ENCODE measurements around the gene MAPKAP1. TPM values are rescaled to one million over a fixed set of nuclear protein-coding genes. Genes with fewer than 3 reads are reported as not detected.
A peak's percentile ranks its signal among the peaks of the same experiment; 100 is the strongest.

The MAPKAP1 gene
- total RNA-seq, 2 donors from 2014 or later, result 83.7 to 91.8 TPM

DNA sequence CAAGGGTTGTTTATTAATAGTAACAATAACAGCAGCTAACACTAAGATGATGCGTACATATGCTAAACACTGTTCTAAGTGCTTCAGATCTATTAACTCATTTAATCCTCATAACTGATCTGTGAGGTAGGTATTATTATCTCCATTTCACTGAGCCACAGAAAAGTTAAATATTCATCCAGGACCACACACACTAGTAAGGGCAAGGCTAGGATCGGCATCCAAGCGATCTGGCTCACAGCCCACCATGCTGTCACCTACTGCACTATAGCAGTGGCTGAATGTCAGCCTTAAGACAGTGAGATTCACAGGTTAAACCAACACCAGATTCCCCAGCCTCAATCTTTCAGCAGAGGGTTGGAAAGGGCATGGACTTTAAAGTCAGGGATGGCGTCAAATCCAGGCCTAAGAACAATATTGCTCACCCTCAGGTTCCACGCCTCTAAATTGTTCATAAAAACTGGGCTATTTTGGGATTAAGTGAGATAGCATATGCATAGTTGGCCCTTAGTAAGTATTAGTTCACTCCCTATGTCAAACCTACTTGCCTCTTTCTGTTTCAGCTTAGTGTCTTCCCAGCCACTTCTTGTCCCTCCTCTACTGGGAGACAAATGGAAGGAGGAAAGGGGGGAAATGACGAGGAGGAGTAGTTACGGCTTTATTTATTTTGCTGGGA lies 150.8 kb downstream of the MAPKAP1 start:
- Histone ChIP-seq H3K4me3 (no peak overlapping the region), H3K36me3 (replicated peaks in 1 of 2; ENCODE audit: insufficient read depth in 1 of 2, low read depth in 2 of 2) (no peaks in the 10 kb centered on the region), H3K27ac (no peak overlapping the region), H3K4me1 (no peaks in the 10 kb centered on the region), H3K9me3 (no peaks in the 10 kb centered on the region), H3K27me3 (no peaks in the 10 kb centered on the region)
- ATAC-seq (no peak), DNase-seq (no peak)
- intact Hi-C loops (cut with DNase I), result no loop called here
- TF ChIP-seq, protein P1, sequence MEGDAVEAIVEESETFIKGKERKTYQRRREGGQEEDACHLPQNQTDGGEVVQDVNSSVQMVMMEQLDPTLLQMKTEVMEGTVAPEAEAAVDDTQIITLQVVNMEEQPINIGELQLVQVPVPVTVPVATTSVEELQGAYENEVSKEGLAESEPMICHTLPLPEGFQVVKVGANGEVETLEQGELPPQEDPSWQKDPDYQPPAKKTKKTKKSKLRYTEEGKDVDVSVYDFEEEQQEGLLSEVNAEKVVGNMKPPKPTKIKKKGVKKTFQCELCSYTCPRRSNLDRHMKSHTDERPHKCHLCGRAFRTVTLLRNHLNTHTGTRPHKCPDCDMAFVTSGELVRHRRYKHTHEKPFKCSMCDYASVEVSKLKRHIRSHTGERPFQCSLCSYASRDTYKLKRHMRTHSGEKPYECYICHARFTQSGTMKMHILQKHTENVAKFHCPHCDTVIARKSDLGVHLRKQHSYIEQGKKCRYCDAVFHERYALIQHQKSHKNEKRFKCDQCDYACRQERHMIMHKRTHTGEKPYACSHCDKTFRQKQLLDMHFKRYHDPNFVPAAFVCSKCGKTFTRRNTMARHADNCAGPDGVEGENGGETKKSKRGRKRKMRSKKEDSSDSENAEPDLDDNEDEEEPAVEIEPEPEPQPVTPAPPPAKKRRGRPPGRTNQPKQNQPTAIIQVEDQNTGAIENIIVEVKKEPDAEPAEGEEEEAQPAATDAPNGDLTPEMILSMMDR (IDR thresholded peaks at IDR 0.05), result no peak
- TF ChIP-seq POLR2A (IDR thresholded peaks at IDR 0.05), result no peak
- 78 to 83% methylated on average over 7 of the region's 7 CpGs for WGBS, 2 donors

DNA sequence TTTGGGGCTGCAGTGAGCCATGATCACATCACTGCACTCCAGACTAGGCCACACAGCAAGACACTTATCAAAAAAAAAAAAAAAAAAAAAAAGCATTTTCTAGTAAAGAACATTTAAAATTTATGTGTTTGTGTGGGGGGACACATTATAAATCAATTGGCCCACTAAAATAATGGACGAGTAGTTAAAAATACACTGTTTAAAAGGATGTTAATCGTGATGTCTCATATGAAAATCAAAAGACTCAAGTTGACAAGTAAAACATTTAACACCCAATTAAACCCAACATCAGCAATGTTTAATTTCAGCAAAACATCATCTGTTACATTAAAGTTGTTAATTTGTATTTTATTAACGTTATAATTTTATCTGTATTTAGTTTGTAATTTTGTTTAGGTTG lies 152.3 kb downstream of the MAPKAP1 start:
- intact Hi-C loops (cut with DNase I), result no loop called here
- H3K27ac ChIP-seq, result no peak overlapping the region
- no peak for DNase-seq

DNA sequence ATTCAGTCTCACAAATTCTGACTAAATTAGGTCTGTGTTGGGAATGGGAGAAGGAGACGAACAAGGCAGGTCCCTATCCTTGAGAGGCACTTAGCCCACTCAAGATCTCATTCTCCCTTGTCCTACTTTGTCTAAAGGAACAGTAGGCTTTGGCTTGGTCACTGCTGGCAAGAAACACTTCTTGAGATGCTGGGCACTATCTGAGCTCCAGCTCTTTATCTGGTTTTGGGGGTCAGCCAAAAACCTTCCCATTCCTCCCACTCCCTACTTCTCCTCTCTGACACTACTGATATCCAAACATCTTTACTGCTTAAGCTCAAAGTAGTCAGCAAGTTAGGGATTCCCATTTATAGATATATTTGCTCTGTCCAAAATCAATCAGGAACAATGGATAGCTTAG lies 155.2 kb downstream of the MAPKAP1 start:
- intact Hi-C loops (cut with DNase I), result no loop called here
- ATAC-seq (no peak), DNase-seq (no peak)
- TF ChIP-seq, protein P1 (IDR thresholded peaks at IDR 0.05), result no peak
- no peak for TF ChIP-seq POLR2A (IDR thresholded peaks at IDR 0.05)
- no peak overlapping the region for H3K4me3 ChIP-seq
- no peaks in the 10 kb centered on the region for H3K27me3 ChIP-seq
- no peaks in the 10 kb centered on the region for H3K36me3 ChIP-seq (replicated peaks in 1 of 2; ENCODE audit: insufficient read depth in 1 of 2, low read depth in 2 of 2)
- H3K9me3 ChIP-seq, result no peaks in the 10 kb centered on the region
- H3K4me1 ChIP-seq, result peaks cover 26% of the 10 kb centered on the region
- H3K27ac ChIP-seq, result no peak overlapping the region
- WGBS, 2 donors, result 100% methylated on average over 1 of the region's 1 CpG

More for the DNA sequence above, 152.3 kb downstream of the MAPKAP1 start:
- no peaks in the 10 kb centered on the region for H3K36me3 ChIP-seq (replicated peaks in 1 of 2; ENCODE audit: insufficient read depth in 1 of 2, low read depth in 2 of 2)
- TF ChIP-seq, protein P1 (IDR thresholded peaks at IDR 0.05), result no peak
- no peak for TF ChIP-seq POLR2A (IDR thresholded peaks at IDR 0.05)
- no peak overlapping the region for H3K4me3 ChIP-seq
- peaks cover 12% of the 10 kb centered on the region for H3K4me1 ChIP-seq
- H3K9me3 ChIP-seq, result no peaks in the 10 kb centered on the region
- H3K27me3 ChIP-seq, result no peaks in the 10 kb centered on the region
- ATAC-seq, result no peak
- 77 to 87% methylated on average over 3 of the region's 3 CpGs for WGBS, 2 donors

DNA sequence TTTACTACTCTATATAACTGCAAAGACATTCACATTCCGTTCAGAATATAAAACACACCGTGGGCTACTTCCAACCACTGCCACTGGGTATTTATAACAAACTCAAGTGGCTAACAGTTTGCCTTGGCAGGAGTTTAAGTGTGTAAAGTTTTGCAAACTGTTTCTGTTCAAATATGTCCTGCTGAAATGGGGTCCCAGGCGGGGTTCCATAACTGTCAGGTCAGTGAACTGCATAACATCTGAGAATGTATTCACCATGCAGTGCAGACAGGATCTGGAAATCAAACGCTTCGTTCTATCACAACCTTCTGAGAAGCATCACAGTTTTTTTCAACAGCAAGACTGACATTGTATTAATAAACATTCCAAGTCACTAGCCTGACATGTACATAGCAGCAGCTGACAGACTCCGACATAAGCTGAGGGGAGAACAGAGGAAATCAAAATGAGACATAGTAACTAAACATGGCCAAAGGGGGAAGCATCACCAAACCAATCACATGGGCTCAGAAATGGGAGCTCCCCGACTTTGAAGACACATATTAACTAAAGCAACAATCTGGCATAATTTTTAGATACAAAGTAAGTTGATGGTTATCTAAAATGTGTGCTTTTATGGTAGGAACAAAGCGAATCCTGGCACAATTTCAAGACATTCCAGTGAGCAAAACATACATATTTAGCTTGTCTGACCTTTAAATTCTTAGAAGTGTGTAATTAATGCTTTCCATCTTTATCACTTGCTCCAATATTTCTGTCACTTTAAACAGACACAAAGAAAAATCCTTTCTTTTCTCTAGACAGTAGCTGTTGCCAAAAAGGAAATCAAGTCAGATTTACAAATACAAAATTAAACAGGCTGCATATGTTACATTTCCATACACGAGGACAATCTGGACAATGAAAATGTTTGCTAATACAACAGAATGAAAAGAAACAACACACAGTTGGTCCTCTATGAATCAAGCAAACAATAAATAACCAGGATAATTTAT lies 156.8 kb downstream of the MAPKAP1 start:
- intact Hi-C loops (cut with DNase I), result no loop called here
- ATAC-seq (peak; percentile 16), DNase-seq (no peak)
- H3K4me3 ChIP-seq, result no peak overlapping the region
- peaks cover 33% of the 10 kb centered on the region for H3K4me1 ChIP-seq
- H3K36me3 ChIP-seq (replicated peaks in 1 of 2; ENCODE audit: insufficient read depth in 1 of 2, low read depth in 2 of 2), result no peaks in the 10 kb centered on the region
- peak overlapping the region in 1 of 4 donors; percentile 6 for H3K27ac ChIP-seq
- WGBS, 2 donors, result 15 to 19% methylated on average over 9 of the region's 9 CpGs
- no peaks in the 10 kb centered on the region for H3K9me3 ChIP-seq
- no peaks in the 10 kb centered on the region for H3K27me3 ChIP-seq
- no peak for TF ChIP-seq POLR2A (IDR thresholded peaks at IDR 0.05)
- TF ChIP-seq, protein P1 (IDR thresholded peaks at IDR 0.05), result no peak
